Measurements from ENCODE around the gene PNLIPRP3. TPM values are rescaled to one million over a fixed set of nuclear protein-coding genes. Genes with fewer than 3 reads are reported as not detected.

The PNLIPRP3 gene
- total RNA-seq, 2 donors from 2014 or later = 0.14 TPM; not detected in 1

DNA sequence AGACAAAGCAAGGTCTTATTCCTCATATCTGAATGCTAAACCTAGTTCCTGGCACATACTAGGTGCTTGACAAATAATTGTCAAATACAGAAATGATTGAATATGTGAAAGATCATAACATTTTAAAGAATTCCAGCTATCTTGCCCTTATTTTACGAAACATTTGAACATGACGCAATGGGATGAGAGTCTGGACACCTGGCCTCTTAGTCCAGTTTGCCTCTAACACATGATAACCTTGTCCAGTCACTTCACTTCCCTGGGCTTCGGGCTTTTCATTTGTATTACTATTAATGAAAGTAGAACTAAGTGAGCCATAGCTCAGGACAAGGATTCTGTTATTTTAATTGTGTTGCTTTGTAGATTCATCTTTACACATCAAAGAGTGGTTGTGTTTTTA lies 32.6 kb downstream of the PNLIPRP3 start:
- no peaks in the 10 kb centered on the region for H3K9me3 ChIP-seq
- DNase-seq (ENCODE audit: low spot score) = no peak
- no peaks in the 10 kb centered on the region for H3K4me1 ChIP-seq (replicated peaks)
- H3K27ac ChIP-seq = no peak overlapping the region
- H3K36me3 ChIP-seq = no peaks in the 10 kb centered on the region
- 94% methylated on average over 3 of the region's 3 CpGs for WGBS
- H3K27me3 ChIP-seq (replicated peaks; ENCODE audit: insufficient read depth) = no peaks in the 10 kb centered on the region
- intact Hi-C loops (cut with DNase I) = no loop called here
- no peak overlapping the region for H3K4me3 ChIP-seq
- TF ChIP-seq POLR2A (IDR thresholded peaks at IDR 0.05) (no peak), POLR2AphosphoS5 (IDR thresholded peaks at IDR 0.05) (no peak)
- TF ChIP-seq, protein P1, sequence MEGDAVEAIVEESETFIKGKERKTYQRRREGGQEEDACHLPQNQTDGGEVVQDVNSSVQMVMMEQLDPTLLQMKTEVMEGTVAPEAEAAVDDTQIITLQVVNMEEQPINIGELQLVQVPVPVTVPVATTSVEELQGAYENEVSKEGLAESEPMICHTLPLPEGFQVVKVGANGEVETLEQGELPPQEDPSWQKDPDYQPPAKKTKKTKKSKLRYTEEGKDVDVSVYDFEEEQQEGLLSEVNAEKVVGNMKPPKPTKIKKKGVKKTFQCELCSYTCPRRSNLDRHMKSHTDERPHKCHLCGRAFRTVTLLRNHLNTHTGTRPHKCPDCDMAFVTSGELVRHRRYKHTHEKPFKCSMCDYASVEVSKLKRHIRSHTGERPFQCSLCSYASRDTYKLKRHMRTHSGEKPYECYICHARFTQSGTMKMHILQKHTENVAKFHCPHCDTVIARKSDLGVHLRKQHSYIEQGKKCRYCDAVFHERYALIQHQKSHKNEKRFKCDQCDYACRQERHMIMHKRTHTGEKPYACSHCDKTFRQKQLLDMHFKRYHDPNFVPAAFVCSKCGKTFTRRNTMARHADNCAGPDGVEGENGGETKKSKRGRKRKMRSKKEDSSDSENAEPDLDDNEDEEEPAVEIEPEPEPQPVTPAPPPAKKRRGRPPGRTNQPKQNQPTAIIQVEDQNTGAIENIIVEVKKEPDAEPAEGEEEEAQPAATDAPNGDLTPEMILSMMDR (IDR thresholded peaks at IDR 0.05) = no peak

DNA sequence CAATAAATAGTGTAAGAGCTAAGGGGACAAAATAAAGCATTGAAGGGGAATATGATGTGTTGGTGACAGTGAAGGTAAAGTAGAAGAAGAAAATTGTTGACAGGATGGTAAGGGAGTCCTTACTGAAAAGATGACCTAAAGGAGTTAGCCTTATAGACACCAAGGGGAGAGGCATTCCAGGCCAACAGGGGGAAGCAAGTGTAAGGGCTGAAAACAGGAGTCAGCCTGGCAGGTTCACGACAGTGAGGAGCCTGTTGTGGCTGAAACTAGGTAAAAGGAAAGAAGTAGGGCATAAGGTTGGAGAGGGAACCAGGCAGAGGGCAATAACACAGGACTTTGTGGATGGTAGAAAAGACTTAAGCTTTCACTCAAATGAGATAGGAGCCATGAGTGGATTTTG lies 34.0 kb downstream of the PNLIPRP3 start:
- no peak for DNase-seq (ENCODE audit: low spot score)
- whole genome bisulfite sequencing = 0% methylated on average over 1 of the region's 1 CpG
- intact Hi-C loops (cut with DNase I) = no loop called here
- no peak overlapping the region for H3K27ac ChIP-seq
- TF ChIP-seq, protein P1 (IDR thresholded peaks at IDR 0.05) = no peak
- TF ChIP-seq POLR2AphosphoS5 (IDR thresholded peaks at IDR 0.05) (no peak), POLR2A (IDR thresholded peaks at IDR 0.05) (no peak)
- no peaks in the 10 kb centered on the region for H3K9me3 ChIP-seq
- no peaks in the 10 kb centered on the region for H3K36me3 ChIP-seq
- H3K4me3 ChIP-seq = no peak overlapping the region
- no peaks in the 10 kb centered on the region for H3K4me1 ChIP-seq (replicated peaks)
- H3K27me3 ChIP-seq (replicated peaks; ENCODE audit: insufficient read depth) = no peaks in the 10 kb centered on the region

DNA sequence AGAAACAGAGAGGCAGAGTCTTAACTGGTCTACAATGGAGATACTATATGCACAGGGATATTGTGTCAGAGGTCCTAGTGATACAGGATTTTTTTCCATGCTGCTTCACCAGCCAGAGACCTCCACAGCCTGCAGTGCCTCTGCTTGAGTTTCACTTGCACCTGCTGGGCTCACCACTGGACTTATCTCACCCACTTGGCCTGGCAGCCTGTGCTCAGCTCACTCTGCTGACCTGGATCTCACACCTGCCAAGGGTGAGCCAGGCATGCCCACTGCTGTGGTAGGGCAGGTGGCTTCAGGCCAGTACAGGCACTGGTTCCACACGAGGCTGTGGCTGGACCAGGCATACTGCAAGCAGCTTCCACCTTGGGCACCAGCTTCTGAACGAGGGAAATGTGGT lies 36.6 kb downstream of the PNLIPRP3 start:
- Histone ChIP-seq H3K4me1 (replicated peaks) (no peaks in the 10 kb centered on the region), H3K27ac (no peak overlapping the region), H3K36me3 (no peaks in the 10 kb centered on the region), H3K27me3 (replicated peaks; ENCODE audit: insufficient read depth) (no peaks in the 10 kb centered on the region), H3K4me3 (no peak overlapping the region), H3K9me3 (no peaks in the 10 kb centered on the region)
- intact Hi-C loops (cut with DNase I) = no loop called here
- WGBS = 81% methylated on average over 1 of the region's 2 CpGs
- TF ChIP-seq POLR2AphosphoS5 (IDR thresholded peaks at IDR 0.05) = no peak
- no peak for TF ChIP-seq POLR2A (IDR thresholded peaks at IDR 0.05)
- TF ChIP-seq, protein P1 (IDR thresholded peaks at IDR 0.05) = no peak
- DNase-seq (ENCODE audit: low spot score) = no peak

DNA sequence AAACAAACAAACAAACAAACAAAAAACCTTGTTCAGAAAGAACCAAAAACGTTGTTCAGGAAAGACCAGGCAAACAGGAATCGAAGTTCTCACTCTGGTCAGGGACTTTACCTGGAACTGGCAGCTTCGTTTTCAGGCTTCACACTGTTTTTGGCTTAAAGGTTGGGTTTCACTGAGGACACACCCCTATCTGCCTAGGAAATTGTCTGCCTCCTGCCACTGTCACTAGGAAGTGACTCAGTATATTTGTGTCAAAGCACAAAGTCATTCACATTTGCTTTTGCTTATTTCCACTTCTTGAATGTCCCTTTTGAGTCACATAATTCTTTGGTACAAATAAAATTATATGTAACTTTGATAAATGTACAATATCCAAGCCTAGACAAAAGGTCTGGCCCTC lies 37.9 kb downstream of the PNLIPRP3 start:
- TF ChIP-seq POLR2A (IDR thresholded peaks at IDR 0.05) (no peak), POLR2AphosphoS5 (IDR thresholded peaks at IDR 0.05) (no peak)
- TF ChIP-seq, protein P1 (IDR thresholded peaks at IDR 0.05) = no peak
- Histone ChIP-seq H3K4me3 (no peak overlapping the region), H3K9me3 (no peaks in the 10 kb centered on the region), H3K27me3 (replicated peaks; ENCODE audit: insufficient read depth) (no peaks in the 10 kb centered on the region), H3K36me3 (no peaks in the 10 kb centered on the region), H3K4me1 (replicated peaks) (no peaks in the 10 kb centered on the region), H3K27ac (no peak overlapping the region)
- 49% methylated on average over 3 of the region's 3 CpGs for WGBS
- DNase-seq (ENCODE audit: low spot score) = no peak
- intact Hi-C loops (cut with DNase I) = no loop called here

DNA sequence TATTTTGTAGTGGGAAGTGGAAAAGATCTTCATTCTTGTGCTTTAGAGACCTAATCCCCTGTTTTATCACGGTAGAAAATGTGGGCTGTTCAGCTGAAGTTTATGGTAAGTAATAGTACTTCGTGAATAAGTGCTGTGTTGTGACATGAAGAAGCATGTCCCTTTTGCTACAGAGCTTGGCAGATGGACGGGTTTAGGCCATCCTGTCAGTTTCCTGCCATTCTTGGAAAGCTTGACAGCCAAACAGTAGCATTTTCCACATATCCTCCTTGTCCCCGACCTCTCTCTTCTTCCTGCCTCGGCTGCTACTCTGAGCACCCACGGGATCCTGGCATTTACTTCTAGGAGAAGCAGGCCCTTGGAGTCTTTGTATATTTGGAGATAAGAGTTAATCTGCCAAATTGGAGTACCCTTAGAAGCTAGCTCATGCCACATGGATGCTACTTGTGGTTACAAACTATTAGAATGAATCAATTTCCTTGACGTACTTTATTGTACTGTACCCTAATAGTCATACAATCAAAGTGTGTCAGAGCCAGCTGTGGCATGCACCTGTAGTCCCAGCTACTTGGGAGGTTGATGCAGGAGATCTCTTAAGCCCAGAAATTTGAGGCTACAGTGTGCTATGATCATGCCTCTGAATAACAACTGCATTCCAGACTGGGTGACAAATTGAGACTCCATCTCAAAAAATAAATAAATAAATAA lies 39.2 kb downstream of the PNLIPRP3 start:
- Histone ChIP-seq H3K27ac (no peak overlapping the region), H3K36me3 (no peaks in the 10 kb centered on the region), H3K9me3 (no peaks in the 10 kb centered on the region), H3K4me1 (replicated peaks) (no peaks in the 10 kb centered on the region), H3K27me3 (replicated peaks; ENCODE audit: insufficient read depth) (no peaks in the 10 kb centered on the region), H3K4me3 (no peak overlapping the region)
- TF ChIP-seq POLR2A (IDR thresholded peaks at IDR 0.05) (no peak), POLR2AphosphoS5 (IDR thresholded peaks at IDR 0.05) (no peak)
- TF ChIP-seq, protein P1 (IDR thresholded peaks at IDR 0.05) = no peak
- no peak for DNase-seq (ENCODE audit: low spot score)
- 51% methylated on average over 7 of the region's 7 CpGs for WGBS
- intact Hi-C loops (cut with DNase I) = no loop called here
